Activated naive CD4-positive, alpha-beta T cell treated with anti-CD3 and anti-CD28 coated beads, Interleukin-2, amount 50 U/mL, for 24 hours (primary cell): ENCODE results near the gene TARBP1.

Experiments used
- H3K27ac Mint-ChIP-seq: one replicate; pipeline ENCODE4 v1.8.0; 2021; ENCODE audit warnings: mild to moderate bottlenecking, mixed read lengths
- H3K27me3 Mint-ChIP-seq: one replicate; pipeline ENCODE4 v1.8.0; 2021; ENCODE audit warnings: mixed read lengths
- H3K36me3 Mint-ChIP-seq: one replicate; pipeline ENCODE4 v1.8.0; 2021; ENCODE audit warnings: mixed read lengths
- H3K4me1 Mint-ChIP-seq: one replicate; pipeline ENCODE4 v1.8.0; 2021; ENCODE audit warnings: mixed read lengths
- H3K4me3 Mint-ChIP-seq: one replicate; pipeline ENCODE4 v1.8.0; 2021; ENCODE audit warnings: mild to moderate bottlenecking, mixed read lengths
- H3K9me3 Mint-ChIP-seq: one replicate; pipeline ENCODE4 v1.8.0; 2021; ENCODE audit warnings: mixed read lengths

Gene TARBP1

GRCh38 chr1:234497589-234497988 is 18.6 kb upstream of the TARBP1 start:
- no peaks in the 10 kb centered on the region for H3K27me3 Mint-ChIP-seq
- H3K9me3 Mint-ChIP-seq, result no peaks in the 10 kb centered on the region
- no peak overlapping the region for H3K27ac Mint-ChIP-seq
- H3K36me3 Mint-ChIP-seq, result no peaks in the 10 kb centered on the region
- peaks cover 26% of the 10 kb centered on the region for H3K4me1 Mint-ChIP-seq
- no peak overlapping the region for H3K4me3 Mint-ChIP-seq

DNA sequence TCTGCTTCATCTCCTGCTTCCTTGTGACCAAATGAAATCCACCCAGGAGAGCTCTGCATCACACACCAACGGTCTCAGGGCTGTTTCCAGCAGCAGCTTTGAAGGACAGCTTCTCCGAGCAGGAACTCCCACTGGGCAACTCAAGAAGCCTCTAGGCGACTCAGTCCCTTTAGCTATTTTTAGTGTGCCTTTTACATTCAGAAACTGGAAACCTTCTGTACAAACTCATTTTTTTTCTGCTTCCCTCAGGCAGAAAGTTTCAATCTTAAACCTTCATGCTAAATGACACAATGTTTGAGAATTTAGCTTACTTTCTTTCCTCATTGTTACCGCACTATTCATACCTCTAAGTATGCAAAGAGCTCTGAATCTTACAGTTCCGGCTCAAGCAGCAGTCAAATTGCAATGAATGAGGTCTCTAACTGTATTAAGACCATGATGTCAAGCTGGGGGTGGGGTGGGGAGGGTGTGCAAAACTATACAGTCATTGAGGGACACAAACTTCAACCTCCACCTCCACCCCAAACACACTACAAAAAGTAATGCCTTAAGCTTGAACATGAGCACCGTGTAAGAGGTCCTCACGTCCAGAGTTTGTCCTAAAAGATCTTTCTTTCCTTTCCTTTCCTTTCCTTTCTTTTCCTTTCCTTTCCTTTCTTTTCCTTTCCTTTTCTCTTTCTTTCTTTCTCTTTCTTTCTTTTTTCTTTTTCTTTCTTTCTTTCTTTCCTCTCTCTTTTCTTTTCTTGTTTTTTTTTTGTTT is 16.4 kb upstream of the TARBP1 start:
- Mint-ChIP-seq H3K36me3 (no peaks in the 10 kb centered on the region), H3K27ac (no peak overlapping the region), H3K4me3 (no peak overlapping the region), H3K9me3 (no peaks in the 10 kb centered on the region), H3K27me3 (no peaks in the 10 kb centered on the region), H3K4me1 (peaks cover 20% of the 10 kb centered on the region)

GRCh38 chr1:234494049-234494448 is 15.1 kb upstream of the TARBP1 start:
- H3K9me3 Mint-ChIP-seq, result no peaks in the 10 kb centered on the region
- H3K36me3 Mint-ChIP-seq, result no peaks in the 10 kb centered on the region
- H3K27me3 Mint-ChIP-seq, result no peaks in the 10 kb centered on the region
- H3K27ac Mint-ChIP-seq, result no peak overlapping the region
- no peak overlapping the region for H3K4me3 Mint-ChIP-seq
- peaks cover 20% of the 10 kb centered on the region for H3K4me1 Mint-ChIP-seq

GRCh38 chr1:234490793-234491479 is 12.0 kb upstream of the TARBP1 start:
- H3K9me3 Mint-ChIP-seq, result no peaks in the 10 kb centered on the region
- peaks cover 34% of the 10 kb centered on the region for H3K4me1 Mint-ChIP-seq
- H3K27me3 Mint-ChIP-seq, result no peaks in the 10 kb centered on the region
- no peak overlapping the region for H3K27ac Mint-ChIP-seq
- no peak overlapping the region for H3K4me3 Mint-ChIP-seq
- H3K36me3 Mint-ChIP-seq, result no peaks in the 10 kb centered on the region

DNA sequence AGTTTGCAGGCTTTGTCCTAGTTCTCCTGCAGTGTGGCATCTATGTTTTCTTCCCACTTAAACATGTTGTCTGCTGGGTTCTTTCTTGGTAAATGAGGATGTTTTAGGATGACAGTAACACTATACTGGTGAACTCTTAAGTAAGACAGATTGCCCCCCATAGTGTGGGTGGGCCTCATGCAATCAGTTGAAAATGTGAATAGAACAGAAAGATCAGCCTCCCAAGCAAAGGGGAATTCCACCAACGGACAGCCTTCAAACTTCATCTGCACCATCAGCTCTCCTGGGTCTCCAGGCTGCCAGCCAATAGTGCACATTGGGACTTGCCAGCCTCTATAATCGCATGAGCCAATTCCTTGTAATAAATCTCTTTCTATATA is 10.7 kb upstream of the TARBP1 start:
- Mint-ChIP-seq H3K27ac (no peak overlapping the region), H3K4me1 (peaks cover 34% of the 10 kb centered on the region)

DNA sequence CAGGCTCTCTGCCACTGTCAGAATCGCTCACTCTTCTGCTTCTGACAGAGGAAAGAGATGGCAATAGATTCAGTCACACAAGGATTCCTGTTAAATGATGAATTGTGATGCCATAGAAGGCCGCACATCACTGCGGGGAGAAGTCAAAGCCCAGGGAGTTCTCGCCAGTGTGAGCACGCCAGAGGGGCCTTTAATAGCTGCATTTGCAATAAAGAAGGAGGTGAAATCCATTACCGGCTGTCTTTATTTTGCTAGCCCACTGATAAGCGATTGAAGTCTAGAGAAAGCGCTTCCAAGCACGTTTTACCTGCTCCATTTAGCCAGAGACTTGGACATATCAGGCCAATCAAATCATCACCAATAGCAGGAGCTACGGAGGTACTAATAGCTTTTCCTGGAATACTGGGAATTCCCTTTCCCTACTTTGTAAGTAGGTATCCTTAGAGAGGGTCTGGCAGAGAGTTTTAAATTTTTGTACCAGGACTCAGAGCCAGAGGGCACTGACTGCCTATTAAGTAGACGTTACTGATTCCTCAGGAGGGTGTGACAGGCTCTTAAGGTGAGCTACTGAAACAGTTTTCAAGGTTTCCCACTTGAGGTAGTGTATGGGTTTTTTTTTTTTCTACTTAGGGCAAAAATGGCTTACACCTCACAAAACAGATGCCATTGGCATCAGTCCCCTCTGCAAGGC is 10.2 kb upstream of the TARBP1 start:
- H3K27ac Mint-ChIP-seq, result no peak overlapping the region
- no peaks in the 10 kb centered on the region for H3K36me3 Mint-ChIP-seq
- peaks cover 34% of the 10 kb centered on the region for H3K4me1 Mint-ChIP-seq
- H3K9me3 Mint-ChIP-seq, result no peaks in the 10 kb centered on the region
- H3K27me3 Mint-ChIP-seq, result no peaks in the 10 kb centered on the region
- no peak overlapping the region for H3K4me3 Mint-ChIP-seq

More for the DNA sequence above, 10.7 kb upstream of the TARBP1 start:
- H3K9me3 Mint-ChIP-seq, result no peaks in the 10 kb centered on the region
- H3K27me3 Mint-ChIP-seq, result no peaks in the 10 kb centered on the region
- no peak overlapping the region for H3K4me3 Mint-ChIP-seq
- H3K36me3 Mint-ChIP-seq, result no peaks in the 10 kb centered on the region

DNA sequence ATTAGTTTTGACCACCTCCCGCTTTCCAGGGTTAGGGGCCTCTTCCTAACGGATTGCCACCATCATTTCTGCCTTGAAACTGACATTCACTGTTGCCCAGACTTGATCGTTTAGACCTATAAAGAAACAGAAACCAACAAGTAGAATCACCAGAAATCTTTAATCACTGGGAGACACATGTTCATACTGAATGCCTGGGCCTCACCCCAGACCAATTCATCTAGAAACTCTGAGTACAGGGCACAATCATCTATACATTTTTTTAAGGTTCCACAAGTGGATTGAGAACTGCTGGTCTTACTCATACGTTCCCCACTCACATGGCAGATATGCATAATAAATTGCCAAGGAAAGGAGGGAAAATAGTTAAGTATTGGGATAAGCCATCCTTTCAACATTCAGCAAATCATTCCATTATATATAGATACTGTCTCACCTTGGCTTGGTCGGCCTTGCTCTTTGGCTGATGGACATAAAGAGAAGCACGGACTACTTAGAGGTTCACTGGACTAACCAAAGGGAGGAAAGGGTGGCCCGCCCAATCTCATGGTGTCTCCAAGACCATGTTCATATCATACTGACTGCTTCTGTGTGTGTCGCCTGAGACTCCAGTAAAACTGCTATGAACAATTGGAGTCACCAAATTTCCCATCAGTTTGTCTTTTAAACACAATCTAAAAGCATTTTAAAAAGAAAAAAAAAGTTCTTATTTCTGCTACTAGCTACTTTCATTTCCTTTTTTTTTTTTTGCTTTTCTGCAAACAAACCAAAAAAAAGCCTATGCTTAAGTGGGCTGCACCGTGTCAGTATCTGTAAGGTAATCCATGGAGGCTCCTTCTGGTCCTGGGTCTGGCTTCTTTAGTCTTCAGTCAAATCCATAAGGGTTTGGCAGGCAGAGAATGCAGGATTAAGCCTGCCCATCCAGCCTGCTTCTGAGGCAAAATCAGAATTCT is 9.4 kb upstream of the TARBP1 start:
- H3K27ac Mint-ChIP-seq, result peak overlapping the region; percentile 53
- H3K36me3 Mint-ChIP-seq, result no peaks in the 10 kb centered on the region
- peak overlapping the region; percentile 13 for H3K4me3 Mint-ChIP-seq
- no peaks in the 10 kb centered on the region for H3K27me3 Mint-ChIP-seq
- H3K9me3 Mint-ChIP-seq, result no peaks in the 10 kb centered on the region
- H3K4me1 Mint-ChIP-seq, result peaks cover 34% of the 10 kb centered on the region

- H3K36me3 Mint-ChIP-seq, result no peaks in the 10 kb centered on the region
- H3K9me3 Mint-ChIP-seq, result no peaks in the 10 kb centered on the region
- peaks cover 2% of the 10 kb centered on the region for H3K27me3 Mint-ChIP-seq
- peaks cover 34% of the 10 kb centered on the region for H3K4me1 Mint-ChIP-seq
- H3K4me3 Mint-ChIP-seq, result no peak overlapping the region
- H3K27ac Mint-ChIP-seq, result no peak overlapping the region
These were observed 8.2 kb upstream of the TARBP1 start for GRCh38 chr1:234486858-234487840.

- H3K4me1 Mint-ChIP-seq, result peaks cover 23% of the 10 kb centered on the region
- H3K27ac Mint-ChIP-seq, result peak overlapping the region; percentile 5
- peaks cover 2% of the 10 kb centered on the region for H3K27me3 Mint-ChIP-seq
- no peaks in the 10 kb centered on the region for H3K9me3 Mint-ChIP-seq
- no peak overlapping the region for H3K4me3 Mint-ChIP-seq
- H3K36me3 Mint-ChIP-seq, result no peaks in the 10 kb centered on the region
These were observed 6.2 kb upstream of the TARBP1 start for GRCh38 chr1:234484991-234485739.

GRCh38 chr1:234484218-234484617 is 5.2 kb upstream of the TARBP1 start:
- no peaks in the 10 kb centered on the region for H3K36me3 Mint-ChIP-seq
- H3K27ac Mint-ChIP-seq, result no peak overlapping the region
- no peaks in the 10 kb centered on the region for H3K9me3 Mint-ChIP-seq
- no peak overlapping the region for H3K4me3 Mint-ChIP-seq
- peaks cover 2% of the 10 kb centered on the region for H3K27me3 Mint-ChIP-seq
- H3K4me1 Mint-ChIP-seq, result peaks cover 22% of the 10 kb centered on the region

- no peak overlapping the region for H3K27ac Mint-ChIP-seq
- no peaks in the 10 kb centered on the region for H3K36me3 Mint-ChIP-seq
These were observed 2.8 kb upstream of the TARBP1 start for GRCh38 chr1:234481771-234482170.

DNA sequence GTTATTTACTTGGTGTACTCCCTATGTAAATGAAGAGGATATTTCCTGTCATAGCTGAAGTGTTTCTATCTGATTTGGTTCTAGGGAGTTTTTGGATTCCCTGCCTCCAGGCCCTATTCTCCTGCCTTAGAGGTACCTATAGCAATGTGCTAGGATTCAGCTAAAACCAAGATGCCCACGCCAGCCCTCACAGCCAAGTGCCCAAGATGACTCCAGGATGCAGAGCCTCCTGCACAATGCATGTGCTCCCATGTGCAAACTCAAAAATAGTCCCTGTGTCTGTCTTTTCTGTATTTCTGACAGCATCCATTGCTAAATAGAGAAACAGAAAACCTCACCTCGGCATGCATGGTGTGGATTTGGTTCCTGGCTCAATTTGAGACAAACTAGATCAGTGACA is 887 bp upstream of the TARBP1 start:
- Mint-ChIP-seq H3K27ac (no peak overlapping the region), H3K27me3 (peaks cover 2% of the 10 kb centered on the region), H3K4me1 (peaks cover 26% of the 10 kb centered on the region), H3K36me3 (peaks cover 4% of the 10 kb centered on the region), H3K4me3 (no peak overlapping the region), H3K9me3 (no peaks in the 10 kb centered on the region)

More at GRCh38 chr1:234481771-234482170, 2.8 kb upstream of the TARBP1 start:
- H3K27me3 Mint-ChIP-seq, result peaks cover 2% of the 10 kb centered on the region
- H3K4me1 Mint-ChIP-seq, result peaks cover 11% of the 10 kb centered on the region
- H3K9me3 Mint-ChIP-seq, result no peaks in the 10 kb centered on the region
- no peak overlapping the region for H3K4me3 Mint-ChIP-seq

- H3K9me3 Mint-ChIP-seq, result no peaks in the 10 kb centered on the region
- peaks cover 32% of the 10 kb centered on the region for H3K4me1 Mint-ChIP-seq
- peak overlapping the region; percentile 76 for H3K4me3 Mint-ChIP-seq
These were observed 256 bp upstream of the TARBP1 start for GRCh38 chr1:234479310-234479559.

GRCh38 chr1:234478152-234478480 is 863 bp downstream of the TARBP1 start:
- Mint-ChIP-seq H3K27me3 (peaks cover 2% of the 10 kb centered on the region), H3K9me3 (no peaks in the 10 kb centered on the region), H3K27ac (peak overlapping the region; percentile 94), H3K4me3 (peak overlapping the region; percentile 90), H3K4me1 (peaks cover 43% of the 10 kb centered on the region), H3K36me3 (peaks cover 4% of the 10 kb centered on the region)

More at GRCh38 chr1:234479310-234479559, 256 bp upstream of the TARBP1 start:
- Mint-ChIP-seq H3K36me3 (peaks cover 4% of the 10 kb centered on the region), H3K27me3 (peaks cover 2% of the 10 kb centered on the region), H3K27ac (peak overlapping the region; percentile 19)
